ENCODE results near the gene SAMD8.
A peak's percentile ranks its signal among the peaks of the same experiment; 100 is the strongest.

SAMD8 gene

GRCh38 chr10:75083972-75084833 is 27.3 kb upstream of the SAMD8 start:
- no peaks in the 10 kb centered on the region for H3K9me3 ChIP-seq
- no peak overlapping the region for H3K9ac ChIP-seq
- TF ChIP-seq Cebpa-rat (IDR thresholded peaks at IDR 0.05), result no peak
- peak overlapping the region; percentile 53 for H3K4me2 ChIP-seq
- H3K27ac ChIP-seq, result no peak overlapping the region
- peaks cover 16% of the 10 kb centered on the region for H3K4me1 ChIP-seq
- H4K20me1 ChIP-seq, result no peaks in the 10 kb centered on the region
- no peak overlapping the region for H3K4me3 ChIP-seq
- no peaks in the 10 kb centered on the region for H3K36me3 ChIP-seq
- H3K27me3 ChIP-seq, result no peaks in the 10 kb centered on the region

GRCh38 chr10:75084834-75085384 is 26.5 kb upstream of the SAMD8 start:
- Histone ChIP-seq H3K36me3 (no peaks in the 10 kb centered on the region), H3K4me1 (peaks cover 16% of the 10 kb centered on the region), H3K9me3 (no peaks in the 10 kb centered on the region), H3K27ac (no peak overlapping the region), H3K4me3 (no peak overlapping the region), H3K27me3 (no peaks in the 10 kb centered on the region), H4K20me1 (no peaks in the 10 kb centered on the region), H3K9ac (no peak overlapping the region), H3K4me2 (peak overlapping the region; percentile 53)
- TF ChIP-seq Cebpa-rat (IDR thresholded peaks at IDR 0.05), result no peak

GRCh38 chr10:75086278-75086934 is 25.1 kb upstream of the SAMD8 start:
- no peak for TF ChIP-seq Cebpa-rat (IDR thresholded peaks at IDR 0.05)
- Histone ChIP-seq H3K4me2 (no peak overlapping the region), H4K20me1 (no peaks in the 10 kb centered on the region), H3K4me3 (no peak overlapping the region), H3K9me3 (no peaks in the 10 kb centered on the region), H3K36me3 (no peaks in the 10 kb centered on the region), H3K27me3 (no peaks in the 10 kb centered on the region), H3K27ac (no peak overlapping the region), H3K9ac (no peak overlapping the region), H3K4me1 (peaks cover 16% of the 10 kb centered on the region)

GRCh38 chr10:75088640-75089039 is 22.8 kb upstream of the SAMD8 start:
- H3K4me1 ChIP-seq, result peaks cover 16% of the 10 kb centered on the region
- H3K27ac ChIP-seq, result no peak overlapping the region
- no peaks in the 10 kb centered on the region for H3K27me3 ChIP-seq
- H3K4me2 ChIP-seq, result no peak overlapping the region
- H3K9ac ChIP-seq, result no peak overlapping the region
- no peak for TF ChIP-seq Cebpa-rat (IDR thresholded peaks at IDR 0.05)
- no peaks in the 10 kb centered on the region for H4K20me1 ChIP-seq
- no peaks in the 10 kb centered on the region for H3K36me3 ChIP-seq
- no peaks in the 10 kb centered on the region for H3K9me3 ChIP-seq
- H3K4me3 ChIP-seq, result no peak overlapping the region

GRCh38 chr10:75089634-75090033 is 21.8 kb upstream of the SAMD8 start:
- Histone ChIP-seq H3K4me3 (no peak overlapping the region), H3K9me3 (0 out of 2 replicates have a peak, but pooled peaks cover 3% of the 10 kb centered on the region), H3K27me3 (no peaks in the 10 kb centered on the region), H3K27ac (no peak overlapping the region), H3K9ac (no peak overlapping the region), H3K36me3 (no peaks in the 10 kb centered on the region), H3K4me2 (no peak overlapping the region), H3K4me1 (peaks cover 9% of the 10 kb centered on the region), H4K20me1 (no peaks in the 10 kb centered on the region)
- TF ChIP-seq Cebpa-rat (IDR thresholded peaks at IDR 0.05), result no peak

- Histone ChIP-seq H3K9ac (no peak overlapping the region), H3K4me3 (no peak overlapping the region), H3K27me3 (no peaks in the 10 kb centered on the region), H4K20me1 (no peaks in the 10 kb centered on the region), H3K27ac (no peak overlapping the region), H3K4me2 (no peak overlapping the region), H3K36me3 (no peaks in the 10 kb centered on the region), H3K9me3 (0 out of 2 replicates have a peak, but pooled peaks cover 3% of the 10 kb centered on the region), H3K4me1 (peaks cover 7% of the 10 kb centered on the region; the same call in 1 of the 2 replicates)
- no peak for TF ChIP-seq Cebpa-rat (IDR thresholded peaks at IDR 0.05)
These were observed 20.3 kb upstream of the SAMD8 start for GRCh38 chr10:75091146-75091545.

- Histone ChIP-seq H3K4me3 (no peak overlapping the region), H3K9me3 (0 out of 2 replicates have a peak, but pooled peaks cover 3% of the 10 kb centered on the region), H3K36me3 (no peaks in the 10 kb centered on the region), H4K20me1 (no peaks in the 10 kb centered on the region), H3K4me1 (peaks cover 16% of the 10 kb centered on the region), H3K4me2 (peak overlapping the region; percentile 23), H3K9ac (no peak overlapping the region), H3K27me3 (no peaks in the 10 kb centered on the region), H3K27ac (no peak overlapping the region; the same call in 1 of the 2 replicates)
- TF ChIP-seq Cebpa-rat (IDR thresholded peaks at IDR 0.05), result no peak
These were observed 17.0 kb upstream of the SAMD8 start for GRCh38 chr10:75094465-75094864.

- Histone ChIP-seq H3K4me2 (no peak overlapping the region), H3K4me1 (peaks cover 28% of the 10 kb centered on the region), H3K9me3 (0 out of 2 replicates have a peak, but pooled peaks cover 3% of the 10 kb centered on the region), H3K27ac (no peak overlapping the region), H3K27me3 (no peaks in the 10 kb centered on the region), H3K36me3 (no peaks in the 10 kb centered on the region), H4K20me1 (no peaks in the 10 kb centered on the region), H3K4me3 (no peak overlapping the region), H3K9ac (no peak overlapping the region)
- TF ChIP-seq Cebpa-rat (IDR thresholded peaks at IDR 0.05), result no peak
These were observed 15.8 kb upstream of the SAMD8 start for GRCh38 chr10:75095631-75096030.

- no peak overlapping the region for H3K4me3 ChIP-seq
- H3K9me3 ChIP-seq, result 0 out of 2 replicates have a peak, but pooled peaks cover 3% of the 10 kb centered on the region
- H3K4me1 ChIP-seq, result peaks cover 31% of the 10 kb centered on the region
- no peak overlapping the region for H3K27ac ChIP-seq
- H4K20me1 ChIP-seq, result no peaks in the 10 kb centered on the region
- H3K27me3 ChIP-seq, result no peaks in the 10 kb centered on the region
- H3K36me3 ChIP-seq, result no peaks in the 10 kb centered on the region
- TF ChIP-seq Cebpa-rat (IDR thresholded peaks at IDR 0.05), result no peak
- H3K9ac ChIP-seq, result no peak overlapping the region
- H3K4me2 ChIP-seq, result no peak overlapping the region
These were observed 14.7 kb upstream of the SAMD8 start for GRCh38 chr10:75096749-75097148.

Data from BLaER1 (cell line).